Activated naive CD4-positive, alpha-beta T cell treated with anti-CD3 and anti-CD28 coated beads, Interleukin-2, amount 50 U/mL, for 16 hours (primary cell): ENCODE results near the gene PRELP.
"Not testable (repeated sequence)": the region's sequence is repeated elsewhere in the genome, so short reads cannot be mapped to it uniquely, and the experiment has no call there.

Experiments
- DNase-seq: peaks from one replicate; pipeline ENCODE4 v3.0.0-alpha.2; 2020

PRELP gene

GRCh38 chr1:203508463-203509073, 33.0 kb downstream of the PRELP start:
- no peak for DNase-seq

GRCh38 chr1:203509135-203509534, 33.5 kb downstream of the PRELP start:
- DNase-seq: no peak

GRCh38 chr1:203511513-203511912, 35.9 kb downstream of the PRELP start:
- DNase-seq: no peak

- DNase-seq: no peak
Measured at GRCh38 chr1:203511930-203512329, 36.3 kb downstream of the PRELP start.

GRCh38 chr1:203512517-203512847, 36.9 kb downstream of the PRELP start:
- DNase-seq: no peak

- peak; percentile 59 for DNase-seq
Measured at GRCh38 chr1:203512848-203513584, 37.4 kb downstream of the PRELP start.

- DNase-seq: no peak
Measured at GRCh38 chr1:203513585-203514031, 38.0 kb downstream of the PRELP start.

GRCh38 chr1:203516184-203516583, 40.6 kb downstream of the PRELP start:
- no peak for DNase-seq

GRCh38 chr1:203516906-203517305, 41.3 kb downstream of the PRELP start:
- DNase-seq: no peak

- no peak for DNase-seq
Measured at GRCh38 chr1:203517426-203518110, 42.0 kb downstream of the PRELP start.

- not testable (repeated sequence) for DNase-seq
Measured at GRCh38 chr1:203518139-203518538, 42.5 kb downstream of the PRELP start.

GRCh38 chr1:203518541-203518940, 42.9 kb downstream of the PRELP start:
- no peak for DNase-seq

- DNase-seq: no peak
Measured at GRCh38 chr1:203519053-203519840, 43.6 kb downstream of the PRELP start.

- DNase-seq: no peak
Measured at GRCh38 chr1:203519896-203520295, 44.3 kb downstream of the PRELP start.

GRCh38 chr1:203520315-203520714, 44.7 kb downstream of the PRELP start:
- DNase-seq: no peak

- DNase-seq: no peak
Measured at GRCh38 chr1:203521074-203521794, 45.6 kb downstream of the PRELP start.

- DNase-seq: no peak
Measured at GRCh38 chr1:203521812-203522211, 46.2 kb downstream of the PRELP start.

- no peak for DNase-seq
Measured at GRCh38 chr1:203522237-203522636, 46.6 kb downstream of the PRELP start.

- DNase-seq: no peak
Measured at GRCh38 chr1:203523667-203524066, 48.1 kb downstream of the PRELP start.

- no peak for DNase-seq
Measured at GRCh38 chr1:203524152-203524551, 48.5 kb downstream of the PRELP start.

- DNase-seq: no peak
Measured at GRCh38 chr1:203524824-203525223, 49.2 kb downstream of the PRELP start.

- no peak for DNase-seq
Measured at GRCh38 chr1:203525685-203526084, 50.1 kb downstream of the PRELP start.

- no peak for DNase-seq
Measured at GRCh38 chr1:203526130-203526529, 50.5 kb downstream of the PRELP start.
